SHP77 (cell line): ENCODE data around the gene LY9.

Experiments
- DNase-seq, 2 experiments: peaks; one replicate each; lab custom pipeline; 2025; lab: John Stamatoyannopoulos, UW

The LY9 gene

GRCh38 chr1:160795951-160796383 is at the start of gene LY9:
Gene LY9, plus strand, starts transcription at chr1:160796174. Its CDS starts 14 bp downstream, at chr1:160796188.
- DNase-seq = no peak

- DNase-seq = no peak
These were observed 49.0 kb upstream of the LY9 start for GRCh38 chr1:160746836-160747500.

- no peak for DNase-seq
These were observed 48.3 kb upstream of the LY9 start for GRCh38 chr1:160747717-160748116.

GRCh38 chr1:160748181-160748877 is 47.6 kb upstream of the LY9 start:
- no peak for DNase-seq

GRCh38 chr1:160748878-160749269 is 47.1 kb upstream of the LY9 start:
- DNase-seq = no peak

GRCh38 chr1:160750608-160751007 is 45.4 kb upstream of the LY9 start:
- DNase-seq = no peak

- no peak for DNase-seq
These were observed 43.6 kb upstream of the LY9 start for GRCh38 chr1:160752406-160752805.

GRCh38 chr1:160752924-160753323 is 43.0 kb upstream of the LY9 start:
- DNase-seq = no peak

- DNase-seq = no peak
These were observed 42.4 kb upstream of the LY9 start for GRCh38 chr1:160753594-160753993.

GRCh38 chr1:160755461-160755860 is 40.5 kb upstream of the LY9 start:
- DNase-seq = no peak

- DNase-seq = no peak
These were observed 39.8 kb upstream of the LY9 start for GRCh38 chr1:160755911-160756848.

GRCh38 chr1:160756849-160757201 is 39.1 kb upstream of the LY9 start:
- DNase-seq = no peak

- DNase-seq = no peak
These were observed 37.5 kb upstream of the LY9 start for GRCh38 chr1:160758521-160758920.

- DNase-seq = no peak
These were observed 36.2 kb upstream of the LY9 start for GRCh38 chr1:160759740-160760139.

- no peak for DNase-seq
These were observed 34.9 kb upstream of the LY9 start for GRCh38 chr1:160761046-160761445.

GRCh38 chr1:160761886-160762285 is 34.1 kb upstream of the LY9 start:
- no peak for DNase-seq

- DNase-seq = no peak
These were observed 32.0 kb upstream of the LY9 start for GRCh38 chr1:160763993-160764392.

- no peak for DNase-seq
These were observed 28.3 kb upstream of the LY9 start for GRCh38 chr1:160767395-160768294.

- DNase-seq = peak in 1 of 2 experiments; percentile 2
These were observed 27.7 kb upstream of the LY9 start for GRCh38 chr1:160768295-160768657.

- DNase-seq = no peak
These were observed 23.6 kb upstream of the LY9 start for GRCh38 chr1:160772331-160772730.

- DNase-seq = no peak
These were observed 22.9 kb upstream of the LY9 start for GRCh38 chr1:160773093-160773492.
